ENCODE results near the gene PPL. TPM values are rescaled to one million over a fixed set of nuclear protein-coding genes. Genes with fewer than 3 reads are reported as not detected.

Gene PPL
- total and polyA plus RNA-seq, 2 of the 8 experiments (the other 6 are each of a cell fraction or from before 2014, with no cell fraction given), result 11.3 to 29.5 TPM

- no peak for DNase-seq (ENCODE audit: low read depth in 1 of 2, low spot score in 2 of 2)
- Histone ChIP-seq H3K18ac (ENCODE audit: extremely low read depth, low read length) (no peak overlapping the region), H3K4me1 (replicated peaks in 1 of 4; ENCODE audit: control insufficient read depth in 3 of 4, insufficient read depth in 4 of 4, low read length in 3 of 4) (peaks cover 0 to 2% (median 0%) of the 10 kb centered on the region in 4 experiments; a peak in 1 of 7 replicates), H3K9me3 (ENCODE audit: insufficient read depth in 2 of 2, low read depth in 1 of 2, low read length in 1 of 2) (no peaks in the 10 kb centered on the region), H4K91ac (replicated peaks; ENCODE audit: insufficient read length, low read length) (no peak overlapping the region), H2AFZ (ENCODE audit: low read length) (no peak overlapping the region), H4K20me1 (replicated peaks in 1 of 2; ENCODE audit: control insufficient read depth in 1 of 2, insufficient read depth in 2 of 2, low read length in 2 of 2) (no peaks in the 10 kb centered on the region), H3K79me2 (ENCODE audit: control insufficient read depth in 1 of 2, insufficient read depth in 2 of 2, low read length in 2 of 2) (no peaks in the 10 kb centered on the region), H2AK5ac (ENCODE audit: low read depth, low read length) (no peak overlapping the region), H3K23ac (ENCODE audit: insufficient read length) (no peak overlapping the region), H3K4me3 (ENCODE audit: extremely low read depth in 1 of 4, insufficient read depth in 2 of 4, low read depth in 3 of 4, low read length in 4 of 4) (no peak overlapping the region), H3K36me3 (ENCODE audit: control insufficient read depth in 2 of 4, insufficient read depth in 4 of 4, low read length in 3 of 4) (no peaks in the 10 kb centered on the region), H4K5ac (ENCODE audit: insufficient read length, low read depth, low read length) (no peak overlapping the region), H3K9ac (replicated peaks in 1 of 4; ENCODE audit: extremely low read depth in 1 of 4, low read depth in 3 of 4, low read length in 3 of 4) (no peak overlapping the region), H3K23me2 (ENCODE audit: low read depth, low read length) (no peaks in the 10 kb centered on the region; the same call in 1 of the 2 replicates), H3K27me3 (replicated peaks in 1 of 4; ENCODE audit: control insufficient read depth in 3 of 4, extremely low read depth in 1 of 4, insufficient read depth in 3 of 4, low read length in 3 of 4) (no peaks in the 10 kb centered on the region), H2BK12ac (ENCODE audit: low read depth, low read length) (no peak overlapping the region), H3K56ac (replicated peaks; ENCODE audit: insufficient read length, low read depth, low read length) (no peak overlapping the region), H4K8ac (ENCODE audit: extremely low read depth, insufficient read depth, low read length) (no peak overlapping the region), H3K4ac (replicated peaks; ENCODE audit: insufficient read length, low read depth, low read length) (no peak overlapping the region), H2BK120ac (replicated peaks; ENCODE audit: low read depth, low read length) (no peak overlapping the region), H3K4me2 (ENCODE audit: insufficient read depth in 1 of 2, low read depth in 2 of 2, low read length in 2 of 2) (no peak overlapping the region), H3K14ac (ENCODE audit: insufficient read length) (no peak overlapping the region), H3K27ac (ENCODE audit: low read depth, low read length) (no peak overlapping the region), H2BK20ac (ENCODE audit: low read length) (no peak overlapping the region), H3K79me1 (ENCODE audit: low read depth, low read length) (no peaks in the 10 kb centered on the region), H2BK5ac (ENCODE audit: low read depth, low read length) (no peak overlapping the region), H2BK15ac (ENCODE audit: low read length) (no peak overlapping the region)
- ChIA-PET POLR2A (ENCODE audit: partially characterized antibody) (no interaction called here), CTCF (ENCODE audit: partially characterized antibody) (interaction anchor here (1.4 kb wide), 1 partner anchor 8 kb away, joined by 7 read pairs; no protein-coding TSS in a partner anchor)
- WGBS, 2 experiments (ENCODE audit: extremely low coverage in 1 of 2, insufficient coverage in 1 of 2, insufficient read length in 1 of 2, insufficient replicate concordance in 2 of 2, low coverage in 1 of 2, low lambda C conversion rate in 2 of 2, missing lambda C conversion rate in 1 of 2), result 89% methylated on average over 5 of the region's 5 CpGs; no CpG with 5 or more reads in 1 of the 2 experiments
- TF ChIP-seq ATF2 (IDR thresholded peaks at IDR 0.05; ENCODE audit: low read length) (no peak), TAF1 (IDR thresholded peaks at IDR 0.05; ENCODE audit: low read depth, low read length) (no peak), CBX5 (IDR thresholded peaks at IDR 0.05; ENCODE audit: low read depth, low read length) (no peak), KDM5A (IDR thresholded peaks at IDR 0.05; ENCODE audit: low read length) (no peak), CHD1 (IDR thresholded peaks at IDR 0.05; ENCODE audit: low read depth, low read length) (no peak), JUND (IDR thresholded peaks at IDR 0.05; ENCODE audit: low read length) (no peak), ZNF274 (IDR thresholded peaks at IDR 0.05; ENCODE audit: borderline replicate concordance, extremely low read depth, low read length) (no peak)
- FAIRE-seq, result no peak
Measured at GRCh38 chr16:4908854-4909401, 28.0 kb downstream of the PPL start.

Data from H1 (cell line).